Stimulated activated CD8-positive, alpha-beta memory T cell treated with anti-CD3 and anti-CD28 coated beads, Interleukin-12 subunit alpha, Interleukin-12 subunit beta, amount 100 ng/mL, for 1 hour (primary cell): Measurements from ENCODE around the gene CDHR3.
"Not testable (repeated sequence)": the region's sequence is repeated elsewhere in the genome, so short reads cannot be mapped to it uniquely, and the experiment has no call there.

Source experiments
- DNase-seq: peaks from one replicate; pipeline ENCODE4 v3.0.0-alpha.2; 2020; ENCODE audit warnings: low read depth

CDHR3 gene

DNA sequence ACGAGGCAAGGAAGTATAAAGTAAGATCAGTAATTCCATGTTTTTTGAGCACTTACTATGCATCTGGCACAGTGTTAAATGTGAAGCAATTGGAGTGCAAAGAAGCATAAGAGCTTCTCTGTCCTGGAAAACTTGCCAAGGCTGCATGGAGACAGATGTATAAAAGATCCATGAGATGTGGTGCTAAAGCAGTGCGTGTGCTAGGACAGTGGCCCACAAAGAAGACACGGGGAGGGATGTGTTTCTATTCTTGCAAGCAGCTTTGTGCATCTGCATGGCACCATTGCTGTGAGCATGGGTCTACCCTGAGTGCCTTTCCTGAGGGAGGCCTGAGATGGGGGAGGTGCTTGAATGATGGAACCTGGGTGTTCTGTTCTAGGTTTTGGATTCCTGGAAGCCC is 5.1 kb upstream of the CDHR3 start:
- DNase-seq, result no peak

DNA sequence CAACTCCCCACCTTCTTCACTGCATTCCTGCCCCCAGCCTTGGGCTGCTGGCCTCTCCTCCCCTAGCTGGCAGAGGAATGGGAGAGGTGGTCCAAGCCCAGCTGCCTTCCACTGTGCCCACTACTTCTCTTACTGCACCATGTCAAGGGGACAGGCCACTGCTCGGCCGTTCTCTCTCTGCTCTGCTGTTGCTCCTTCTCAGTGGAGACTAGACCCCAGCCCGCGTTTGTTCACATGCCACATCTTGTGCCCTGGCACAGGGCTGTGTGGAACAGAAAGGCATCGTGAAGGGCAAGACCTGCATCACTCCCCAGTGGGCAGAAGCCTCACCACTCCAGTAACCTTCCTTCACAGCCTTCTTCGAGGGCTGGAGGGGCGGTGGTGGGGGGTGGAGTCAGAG is 711 bp upstream of the CDHR3 start:
- DNase-seq, result no peak

DNA sequence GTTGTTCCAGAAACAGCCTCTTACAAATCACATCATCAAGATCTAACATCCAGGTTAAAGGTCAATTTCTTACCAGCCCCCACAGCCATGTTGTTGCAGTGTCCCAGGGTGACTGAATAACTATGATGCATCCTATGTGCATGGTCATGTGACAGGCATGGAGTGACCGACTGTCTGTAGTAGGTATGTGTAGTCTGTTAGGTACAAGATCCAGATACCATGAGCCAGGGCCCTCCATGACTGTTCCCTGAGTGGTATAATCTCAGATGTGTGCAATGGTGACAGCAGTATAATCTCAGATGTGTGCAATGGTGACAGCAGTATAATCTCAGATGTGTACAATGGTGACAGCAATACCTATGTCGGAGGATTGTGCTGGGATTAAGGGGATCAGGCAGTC is 8.8 kb downstream of the CDHR3 start:
- no peak for DNase-seq

DNA sequence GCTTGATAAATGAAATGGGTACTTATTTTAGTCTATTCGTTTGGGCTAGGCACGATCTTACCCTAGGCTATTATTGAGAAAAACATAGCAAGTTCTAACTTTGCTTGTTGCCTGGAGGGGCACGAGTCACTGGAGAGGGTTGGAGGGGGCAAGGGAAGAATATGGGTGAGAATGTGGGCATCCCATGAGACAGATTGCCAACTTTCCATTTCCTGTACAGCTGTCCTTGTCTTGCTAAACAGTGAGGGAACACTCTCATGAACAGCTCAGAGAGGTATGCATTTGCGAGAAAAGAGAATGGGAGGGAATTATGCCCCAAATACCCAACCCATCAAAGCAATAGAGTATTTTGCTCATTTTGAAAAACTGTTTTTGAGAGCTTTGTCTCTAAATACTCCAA is 9.2 kb downstream of the CDHR3 start:
- DNase-seq, result no peak

GRCh38 chr7:105974471-105974870 is 11.4 kb downstream of the CDHR3 start:
- no peak for DNase-seq

DNA sequence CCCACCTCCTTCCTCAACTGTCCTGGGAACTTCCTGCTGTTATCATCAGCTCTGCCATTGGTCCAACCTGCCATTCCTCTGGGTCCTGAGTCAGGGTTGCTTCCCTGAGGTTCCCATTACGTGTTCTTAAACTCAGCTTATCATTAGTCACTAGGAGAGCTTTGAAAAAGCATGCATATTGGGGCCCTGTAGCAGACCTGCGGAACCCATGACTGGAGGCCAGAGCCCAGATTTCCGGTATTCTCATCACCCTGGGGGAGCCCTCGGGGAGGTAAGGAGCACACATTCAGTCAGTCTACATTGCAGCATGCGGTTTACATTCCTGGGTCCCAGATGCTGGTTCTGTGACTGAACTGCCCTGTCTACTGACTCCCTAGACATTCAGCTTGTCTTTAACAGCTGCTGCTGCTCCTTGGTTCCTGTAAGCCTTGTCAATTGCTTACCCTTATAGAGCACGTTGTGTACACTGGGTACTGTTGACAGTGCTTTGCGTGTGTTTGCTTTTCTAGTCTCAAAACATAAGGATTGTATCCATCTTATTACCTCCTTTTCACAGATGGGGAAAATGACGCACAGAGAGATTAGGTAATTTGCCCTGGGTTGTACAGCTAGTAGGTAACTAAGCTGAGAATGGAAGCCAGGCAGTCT is 12.8 kb downstream of the CDHR3 start:
- no peak for DNase-seq

DNA sequence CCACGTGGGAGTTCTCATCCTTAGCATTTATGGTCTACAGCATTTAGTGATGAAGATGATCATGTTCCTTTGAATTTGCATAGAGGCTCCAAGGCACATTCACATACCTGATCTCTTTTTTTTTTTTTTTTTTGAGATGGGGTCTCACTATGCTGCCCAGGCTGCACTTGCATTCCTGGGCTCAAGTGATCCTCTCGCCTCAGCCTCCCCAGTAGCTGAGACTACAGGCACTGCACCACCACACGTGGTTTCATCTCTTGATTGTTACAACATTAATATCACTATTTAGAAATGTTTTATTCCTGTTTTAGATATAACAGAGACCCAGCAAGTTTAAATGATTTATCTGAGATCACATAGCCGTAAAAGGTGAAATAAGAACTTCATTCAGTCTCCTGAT is 13.8 kb downstream of the CDHR3 start:
- DNase-seq, result no peak

DNA sequence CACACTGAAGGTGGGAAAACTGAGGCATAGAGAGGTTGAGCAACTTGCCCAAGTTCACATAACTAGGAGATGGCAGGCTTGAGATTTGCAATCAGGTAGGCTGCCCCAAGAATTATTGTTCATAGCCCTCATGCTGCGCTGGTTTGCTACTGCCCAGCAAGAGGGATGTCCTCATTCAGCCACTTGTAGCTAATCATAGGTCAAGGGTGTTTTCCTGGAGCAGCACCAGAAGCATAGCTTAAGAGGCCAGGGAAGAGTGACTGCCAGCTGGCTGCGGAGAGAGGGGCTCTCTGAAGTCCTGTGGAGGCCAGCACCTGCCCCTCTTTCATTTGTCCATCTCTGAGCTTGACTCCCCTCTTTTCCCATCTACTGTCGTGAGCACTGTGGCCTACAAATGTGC is 15.0 kb downstream of the CDHR3 start:
- DNase-seq, result no peak

DNA sequence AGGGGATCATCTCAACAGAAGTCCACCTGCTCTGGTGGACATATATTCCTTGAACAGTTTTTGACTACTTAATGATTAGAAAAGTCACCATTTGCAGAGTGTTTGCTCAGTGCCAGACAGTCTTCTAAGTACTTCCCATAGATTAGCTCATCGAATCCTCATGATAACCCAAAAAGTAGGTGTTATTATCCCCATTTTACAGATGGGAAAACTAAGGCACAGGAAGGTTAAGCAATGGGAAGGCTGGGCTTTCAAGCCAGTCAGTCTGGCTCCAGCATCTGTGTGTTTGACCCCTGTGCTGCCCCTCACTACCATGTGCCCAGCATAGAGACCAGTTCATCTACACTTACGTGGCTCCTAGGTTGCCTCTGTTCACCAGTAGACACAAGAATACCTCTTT is 15.9 kb downstream of the CDHR3 start:
- DNase-seq, result no peak

DNA sequence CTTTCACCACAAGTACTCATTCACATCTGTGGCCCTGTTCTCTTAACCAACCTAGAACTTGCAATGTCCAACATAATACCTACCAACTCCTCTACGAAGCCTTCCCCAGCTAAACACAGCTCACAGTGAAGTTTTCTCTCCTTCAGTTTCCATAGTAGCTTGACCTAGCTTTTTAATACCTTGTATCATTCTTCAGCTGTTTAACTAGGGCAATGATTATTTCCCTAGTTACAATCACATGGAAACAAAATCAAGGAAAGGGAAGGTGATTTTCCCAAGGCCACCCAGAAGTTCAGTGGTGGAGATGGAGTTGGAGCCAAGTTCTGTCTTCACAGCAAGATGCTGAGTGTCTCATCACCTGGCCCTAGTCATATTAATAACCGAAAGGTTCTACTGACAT is 16.3 kb downstream of the CDHR3 start:
- DNase-seq, result no peak

DNA sequence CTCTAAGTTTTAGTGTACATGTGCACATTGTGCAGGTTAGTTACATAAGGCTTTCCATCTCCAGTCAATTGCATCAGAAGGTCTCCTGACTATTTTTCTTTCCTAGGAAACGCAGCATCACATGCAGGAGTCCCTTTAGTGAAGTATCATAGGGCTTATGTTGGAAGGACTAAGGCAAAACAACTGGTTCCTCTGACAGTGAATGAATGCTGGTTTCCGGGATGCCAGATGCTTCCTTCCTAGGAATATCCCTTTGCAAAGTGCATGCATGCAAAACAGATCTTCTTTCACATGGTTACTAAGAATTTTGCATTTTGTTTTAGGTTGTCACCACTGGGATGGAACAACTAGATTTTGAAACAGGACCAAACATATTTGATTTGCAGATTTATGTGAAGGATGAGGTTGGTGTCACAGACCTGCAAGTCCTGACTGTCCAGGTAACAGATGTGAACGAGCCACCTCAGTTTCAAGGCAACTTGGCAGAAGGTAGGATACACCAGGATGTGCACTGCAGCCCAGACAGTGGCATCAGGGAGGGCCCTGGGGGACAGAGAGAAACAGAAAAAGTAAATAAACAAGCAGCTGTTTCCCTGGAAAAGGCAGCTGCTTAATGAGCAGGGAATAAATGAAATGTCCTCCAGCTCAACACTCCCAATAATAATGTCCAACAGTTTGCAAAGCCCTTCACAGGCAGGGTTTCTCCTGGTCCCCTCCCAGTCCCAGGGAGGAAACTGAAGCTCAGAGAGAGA is 17.8 kb downstream of the CDHR3 start:
- no peak for DNase-seq

GRCh38 chr7:105982388-105982787 is 19.3 kb downstream of the CDHR3 start:
- DNase-seq, result no peak

- not testable (repeated sequence) for DNase-seq
Observed at GRCh38 chr7:105984808-105985207, 21.7 kb downstream of the CDHR3 start.

DNA sequence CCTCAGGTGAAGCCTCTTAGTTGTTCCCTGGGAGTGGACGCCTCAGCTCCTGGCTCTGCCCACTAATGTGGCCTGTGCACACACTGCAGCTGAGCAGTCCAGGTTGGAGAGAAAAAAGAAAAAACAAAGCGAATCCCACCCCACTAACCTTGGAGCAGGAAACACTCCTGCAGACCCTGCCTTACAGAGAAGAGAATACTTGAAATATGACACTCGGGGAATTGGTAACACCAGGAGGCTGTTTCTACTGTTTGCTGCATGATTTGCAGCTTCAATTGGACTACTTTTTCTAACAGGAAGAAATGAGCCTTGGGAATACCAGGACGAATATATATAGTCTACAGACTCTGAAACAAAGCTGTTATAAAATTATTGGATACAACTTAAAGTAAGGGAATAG is 22.2 kb downstream of the CDHR3 start:
- DNase-seq, result no peak

- DNase-seq, result no peak
Observed at GRCh38 chr7:105985672-105986215, 22.7 kb downstream of the CDHR3 start.

GRCh38 chr7:105987046-105987445 is 24.0 kb downstream of the CDHR3 start:
- no peak for DNase-seq

DNA sequence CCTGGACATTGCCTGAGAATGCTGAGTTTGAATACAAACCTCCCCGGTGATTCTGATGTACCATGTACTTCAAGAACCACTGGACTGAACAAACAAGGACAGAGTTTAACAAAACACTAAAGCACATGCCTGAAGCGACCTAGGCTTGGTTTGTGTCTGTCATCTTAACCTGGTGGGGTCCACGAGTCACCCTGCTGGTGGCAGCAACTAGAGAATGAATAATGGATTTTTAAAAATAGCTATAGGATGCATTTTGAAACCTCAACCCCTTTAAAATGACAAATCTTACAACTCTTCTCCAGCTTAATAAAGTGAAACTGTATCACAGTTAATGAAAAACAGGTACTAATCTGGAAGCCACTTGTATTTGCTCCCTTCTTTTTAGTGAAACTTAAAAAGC is 25.2 kb downstream of the CDHR3 start:
- no peak for DNase-seq

DNA sequence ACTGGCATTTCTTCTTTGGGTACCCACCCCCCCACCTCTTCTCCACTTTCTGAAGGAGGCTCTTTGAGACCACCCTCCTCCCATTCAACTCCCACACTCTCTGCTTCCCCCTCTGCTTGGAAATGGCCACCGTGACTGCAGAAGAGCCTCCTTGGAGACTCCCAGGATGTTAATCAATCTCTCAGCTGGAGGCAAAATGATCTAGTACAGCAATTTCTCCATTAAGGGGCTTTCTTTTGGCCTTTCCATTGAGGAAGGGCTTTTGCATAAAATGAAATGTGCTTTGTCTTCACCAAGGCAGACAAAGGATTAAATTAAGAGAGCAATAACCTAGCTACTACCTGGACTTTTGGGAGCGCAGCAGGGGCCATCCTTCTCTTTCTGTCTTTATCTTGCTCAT is 26.1 kb downstream of the CDHR3 start:
- DNase-seq, result no peak

GRCh38 chr7:105989686-105990085 is 26.6 kb downstream of the CDHR3 start:
- no peak for DNase-seq

- DNase-seq, result no peak
Observed at GRCh38 chr7:105990141-105990540, 27.1 kb downstream of the CDHR3 start.

DNA sequence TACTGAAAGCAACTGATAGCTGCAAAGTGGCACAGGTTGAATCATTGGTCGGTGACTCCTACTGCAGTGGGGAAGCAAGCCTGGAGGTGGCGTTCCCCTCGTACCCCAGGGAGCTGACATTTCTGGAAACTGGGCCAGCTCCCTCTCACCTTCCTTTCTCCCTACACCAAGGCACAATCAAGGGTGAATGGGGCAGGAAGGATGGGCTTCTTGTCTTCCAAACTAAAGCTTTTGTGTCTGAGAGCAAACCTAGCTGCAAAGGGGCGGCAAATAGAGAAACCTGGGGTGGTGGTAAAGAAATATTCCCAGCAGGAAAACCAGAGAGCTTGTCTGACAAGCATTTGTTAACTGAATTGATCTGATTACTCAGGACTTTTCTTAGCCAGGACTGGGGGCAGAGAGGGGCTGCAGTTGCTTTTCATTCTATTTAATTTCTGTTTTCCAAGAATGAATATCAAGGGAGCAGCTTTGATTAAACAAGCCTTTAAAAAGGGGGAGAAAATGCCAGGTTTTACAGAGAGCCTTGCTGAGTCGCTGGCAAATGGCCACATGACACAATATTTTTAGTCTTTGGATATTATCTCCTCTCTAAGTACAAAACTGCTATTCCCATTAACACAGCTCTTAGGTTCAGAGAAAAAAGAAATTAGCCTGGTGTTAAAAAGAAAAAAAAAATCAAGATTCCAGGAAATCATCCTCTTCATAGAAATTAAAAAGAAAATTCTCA is 27.8 kb downstream of the CDHR3 start:
- DNase-seq, result no peak

DNA sequence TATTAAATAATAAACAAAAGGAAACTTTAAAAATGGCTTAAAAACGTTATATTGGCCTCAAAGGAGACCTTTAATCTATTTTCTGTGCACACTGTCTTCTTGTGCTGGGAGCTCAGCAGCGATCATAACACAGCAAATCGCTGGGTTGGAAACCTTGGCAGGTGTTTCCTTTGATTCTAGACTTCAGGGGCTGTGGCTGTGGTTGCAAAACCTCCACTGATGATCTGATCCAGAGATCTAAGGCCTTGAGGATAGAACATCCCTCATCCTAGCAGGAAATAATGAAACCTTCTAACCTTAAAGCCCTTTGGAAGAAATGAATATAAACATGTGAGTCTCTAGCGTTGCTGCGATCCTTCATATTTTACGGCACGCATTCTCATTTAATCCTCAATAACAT is 29.8 kb downstream of the CDHR3 start:
- no peak for DNase-seq
